Motor neuron (in vitro differentiated cells): ENCODE results near the gene IARS2. TPM values are rescaled to one million over a fixed set of nuclear protein-coding genes. Genes with fewer than 3 reads are reported as not detected.
A peak's percentile ranks its signal among the peaks of the same experiment; 100 is the strongest.
"Not testable (repeated sequence)": the region's sequence is repeated elsewhere in the genome, so short reads cannot be mapped to it uniquely, and the experiment has no call there.

ENCODE experiments used
- ATAC-seq, 8 experiments: fragments of 200-7000 bp; cut with Tn5 transposase; replicated peaks in 6 of 8; 2 replicates each; pipeline ENCODE4 v1.8.0; 2021; ENCODE audit warnings: mild to moderate bottlenecking in 8 of 8, moderate library complexity in 8 of 8
- H3K27ac ChIP-seq, 2 donors: fragments of 250-450 bp; sonication (Bioruptor Pico); 2 replicates each; pipeline ENCODE4 v1.9.0; 2021; ENCODE audit warnings: antibody characterized with exemption in 2 of 2, mild to moderate bottlenecking in 2 of 2, moderate library complexity in 1 of 2
- H3K4me1 ChIP-seq, 2 donors: fragments of 250-450 bp; sonication (Bioruptor Pico); replicated peaks in 1 of 2; 2 replicates each; pipeline ENCODE4 v1.6.1; 2021; ENCODE audit warnings: antibody characterized with exemption in 2 of 2, mild to moderate bottlenecking in 2 of 2, moderate library complexity in 1 of 2
- H3K4me3 ChIP-seq, 5 donors: fragments of 250-450 bp; sonication (Bioruptor Pico); 2 replicates each; pipeline ENCODE4 v1.9.0; 2021; ENCODE audit warnings: antibody characterized with exemption in 5 of 5, mild to moderate bottlenecking in 5 of 5, moderate library complexity in 4 of 5
- WGBS, 10 experiments: fragments of 450-650 bp; shearing (Covaris generic); methylation state at CpG; one replicate each; pipeline ENCODE4 v1.0.0; 2022; 5-methylcytosine and 5-hydroxymethylcytosine counted together
- in situ Hi-C, 9 experiments: fragments of 400-800 bp; cut with MboI; loops; one replicate each; pipeline ENCODE4 v1.15.0; 2021; ENCODE audit warnings: low sequenced_read_pairs in 9 of 9, low pct_unique_long_range_greater_than_20kb in 2 of 9; ENCODE audit not compliant: unreplicated experiment in 9 of 9
- total RNA-seq, 8 experiments: library from RNA; unstranded; fragments of 300-600 nt; gene quantifications; 2 replicates each; pipeline versions ENCODE4 v1.2.3 to v1.2.4, GENCODE V29; 2022

Gene IARS2
- total RNA-seq, 8 experiments from 2014 or later = 37.6 to 80.0 (median 48.1) TPM

- peaks cover 0 to 4% of the 10 kb centered on the region in 2 donors for H3K4me1 ChIP-seq
- H3K4me3 ChIP-seq = no peak overlapping the region
- in situ Hi-C loops = no loop called here
- WGBS, 10 experiments = 80 to 100% (median 95%) methylated on average over 1 of the region's 1 CpG
- no peak overlapping the region for H3K27ac ChIP-seq
- ATAC-seq = no peak
Measured at GRCh38 chr1:220084460-220084859, 9.5 kb upstream of the IARS2 start.

GRCh38 chr1:220086261-220086686 is 7.7 kb upstream of the IARS2 start:
- H3K27ac ChIP-seq, H3K4me1 ChIP-seq, ATAC-seq, in situ Hi-C loops, H3K4me3 ChIP-seq: not testable (repeated sequence)
- WGBS, 10 experiments = 82 to 100% (median 87%) methylated on average over 2 to 15 of the region's 15 CpGs; no CpG with 5 or more reads in 2 of the 10 experiments

- in situ Hi-C loops = no loop called here
- WGBS, 10 experiments = 0 to 30% (median 3%) methylated on average over 2 to 33 of the region's 35 CpGs
- Histone ChIP-seq H3K4me3 (peak within 1 kb of the TSS; percentile 54 to 61 (median 55)), H3K27ac (peak within 1 kb of the TSS in 1 of 2 donors; percentile 18), H3K4me1 (peaks cover 1 to 4% of the 10 kb centered on the region in 2 donors)
- ATAC-seq = peak; percentile 57 to 74 (median 69)
Measured at GRCh38 chr1:220089650-220090556, 4.0 kb upstream of the IARS2 start, which contains the start of gene BPNT1. BPNT1 (minus strand) TSS chr1:220089788; CDS start chr1:220079846, 9,942 bp downstream.

- in situ Hi-C loops = no loop called here
- 63 to 100% (median 100%) methylated on average over 1 of the region's 1 CpG; no CpG with 5 or more reads in 3 of the 10 experiments for WGBS, 10 experiments
- no peak for ATAC-seq
- H3K4me1 ChIP-seq = peaks cover 6 to 13% of the 10 kb centered on the region in 2 donors
- no peak overlapping the region for H3K27ac ChIP-seq
- no peak overlapping the region for H3K4me3 ChIP-seq
Measured at GRCh38 chr1:220092694-220093093, 1.2 kb upstream of the IARS2 start.

GRCh38 chr1:220093361-220094015 is 444 bp upstream of the IARS2 start:
- ATAC-seq = no peak
- in situ Hi-C loops = no loop called here
- WGBS, 10 experiments = 20 to 76% (median 59%) methylated on average over 1 to 7 of the region's 12 CpGs
- Histone ChIP-seq H3K27ac (no peak overlapping the region), H3K4me1 (peaks cover 6 to 13% of the 10 kb centered on the region in 2 donors), H3K4me3 (peak overlapping the region; percentile 78 to 99 (median 94))

GRCh38 chr1:220099826-220100225 is 5.9 kb downstream of the IARS2 start:
- no peak for ATAC-seq

GRCh38 chr1:220110473-220110872 is 16.5 kb downstream of the IARS2 start:
- not testable (repeated sequence) for H3K4me1 ChIP-seq, ATAC-seq, H3K27ac ChIP-seq, H3K4me3 ChIP-seq
- 80 to 100% (median 97%) methylated on average over 1 to 6 of the region's 6 CpGs; no CpG with 5 or more reads in 3 of the 10 experiments for WGBS, 10 experiments
- in situ Hi-C loops = loop anchor here in 1 of 9 experiments (25.0 kb wide), 1 partner anchor 98 kb away; no protein-coding TSS in a partner anchor

More at GRCh38 chr1:220099826-220100225, 5.9 kb downstream of the IARS2 start:
- Histone ChIP-seq H3K4me1 (peaks cover 5 to 9% of the 10 kb centered on the region in 2 donors), H3K4me3 (no peak overlapping the region), H3K27ac (no peak overlapping the region)
- in situ Hi-C loops = loop anchor here in 1 of 9 experiments (25.0 kb wide), 1 partner anchor 88 kb away; no protein-coding TSS in a partner anchor

GRCh38 chr1:220112600-220112999 is 18.7 kb downstream of the IARS2 start:
- in situ Hi-C loops = loop anchor here in 1 of 9 experiments (25.0 kb wide), 1 partner anchor 100 kb away; no protein-coding TSS in a partner anchor
- WGBS, 10 experiments = 91 to 100% (median 97%) methylated on average over 3 to 4 of the region's 4 CpGs; no CpG with 5 or more reads in 2 of the 10 experiments
- H3K4me1 ChIP-seq, ATAC-seq, H3K4me3 ChIP-seq, H3K27ac ChIP-seq: not testable (repeated sequence)

GRCh38 chr1:220113136-220113695 is 19.3 kb downstream of the IARS2 start:
- WGBS, 10 experiments = 50 to 95% (median 86%) methylated on average over 1 to 5 of the region's 5 CpGs
- peak in 2 of 8 experiments; percentile 17 to 33 for ATAC-seq
- Histone ChIP-seq H3K4me1 (no peaks in the 10 kb centered on the region), H3K27ac (no peak overlapping the region), H3K4me3 (no peak overlapping the region)
- in situ Hi-C loops = loop anchor here in 1 of 9 experiments (25.0 kb wide), 1 partner anchor 101 kb away; no protein-coding TSS in a partner anchor

- 74 to 100% (median 89%) methylated on average over 1 to 6 of the region's 6 CpGs for WGBS, 10 experiments
- H3K4me1 ChIP-seq = no peaks in the 10 kb centered on the region
- ATAC-seq = no peak
- no peak overlapping the region for H3K27ac ChIP-seq
- in situ Hi-C loops = loop anchor here in 1 of 9 experiments (25.0 kb wide), 1 partner anchor 107 kb away; no protein-coding TSS in a partner anchor
- no peak overlapping the region for H3K4me3 ChIP-seq
Measured at GRCh38 chr1:220119043-220119512, 25.1 kb downstream of the IARS2 start.

- H3K27ac ChIP-seq = no peak overlapping the region
- in situ Hi-C loops = loop anchor here in 1 of 9 experiments (25.0 kb wide), 1 partner anchor 110 kb away; no protein-coding TSS in a partner anchor
- H3K4me1 ChIP-seq = no peaks in the 10 kb centered on the region
- H3K4me3 ChIP-seq = no peak overlapping the region
- ATAC-seq = no peak
- 86 to 100% (median 98%) methylated on average over 4 to 8 of the region's 8 CpGs; no CpG with 5 or more reads in 1 of the 10 experiments for WGBS, 10 experiments
Measured at GRCh38 chr1:220121791-220122530, 28.0 kb downstream of the IARS2 start.

- no peak for ATAC-seq
- Histone ChIP-seq H3K4me3 (no peak overlapping the region), H3K4me1 (no peaks in the 10 kb centered on the region), H3K27ac (no peak overlapping the region)
- in situ Hi-C loops = loop anchor here in 1 of 9 experiments (25.0 kb wide), 1 partner anchor 111 kb away; no protein-coding TSS in a partner anchor
Measured at GRCh38 chr1:220123066-220123465, 29.1 kb downstream of the IARS2 start.
